NCI-H460 (cell line): Measurements from ENCODE around the gene PDGFA. TPM values are rescaled to one million over a fixed set of nuclear protein-coding genes. Genes with fewer than 3 reads are reported as not detected.

Experiments used
- DNase-seq: peaks from one replicate; pipeline ENCODE4 v3.0.0-alpha.2; 2016; ENCODE audit warnings: low read depth; ENCODE audit errors: extremely low read depth
- total RNA-seq: library from RNA; depleted of rRNA; stranded (reverse); fragments of >200 nt; shearing (Covaris generic); gene quantifications from 2 replicates; pipeline ENCODE4 v1.2.3, GENCODE V29; 2014

Gene PDGFA
- total RNA-seq, 1 experiment from 2014 or later = 20.3 TPM

DNA sequence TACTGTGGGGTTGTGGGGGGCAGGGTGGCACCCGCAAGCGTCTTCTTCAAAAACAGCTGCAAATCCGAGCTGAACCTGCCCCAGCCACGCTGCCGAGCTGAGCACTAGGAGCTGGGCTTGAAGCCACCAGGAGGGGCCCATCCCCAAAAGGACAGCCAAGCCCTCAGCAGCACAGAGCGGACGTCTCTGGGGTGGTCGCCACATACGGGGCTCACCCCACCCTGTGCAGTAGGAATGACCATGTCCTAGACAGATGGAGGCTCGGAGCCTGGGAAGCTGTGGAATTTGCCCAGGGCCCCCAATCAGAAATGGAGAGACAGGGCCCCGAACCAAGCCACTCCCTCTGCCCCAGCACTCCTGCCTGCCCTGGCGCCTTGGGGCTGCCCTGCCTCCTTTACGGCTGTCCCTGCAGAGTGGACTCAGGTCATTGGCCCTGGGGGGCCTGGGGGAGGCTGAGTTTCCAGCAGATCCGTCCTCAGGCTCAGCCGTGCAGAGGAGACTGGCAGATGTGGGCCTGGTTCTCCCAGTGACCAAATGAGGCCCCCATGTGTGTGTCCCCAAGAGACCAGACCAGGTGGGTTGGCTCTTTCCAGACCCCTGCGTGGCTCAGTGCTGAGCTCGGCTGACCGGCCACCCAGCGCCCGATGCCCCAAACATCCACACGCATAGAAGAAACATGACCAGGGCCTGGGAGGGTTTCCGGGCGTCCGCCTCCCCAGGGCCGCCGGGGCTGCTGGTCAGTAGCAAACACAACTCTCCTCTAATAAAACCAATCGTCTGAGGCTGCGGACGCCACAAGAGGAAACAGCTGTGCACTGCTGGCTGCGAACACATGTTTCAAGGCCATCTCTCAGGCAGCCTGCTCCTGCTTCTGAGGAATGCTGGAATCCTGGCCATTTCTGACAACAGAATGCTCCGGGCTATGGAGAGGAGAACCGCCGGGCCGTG is 54.9 kb downstream of the PDGFA start:
- DNase-seq = no peak

DNA sequence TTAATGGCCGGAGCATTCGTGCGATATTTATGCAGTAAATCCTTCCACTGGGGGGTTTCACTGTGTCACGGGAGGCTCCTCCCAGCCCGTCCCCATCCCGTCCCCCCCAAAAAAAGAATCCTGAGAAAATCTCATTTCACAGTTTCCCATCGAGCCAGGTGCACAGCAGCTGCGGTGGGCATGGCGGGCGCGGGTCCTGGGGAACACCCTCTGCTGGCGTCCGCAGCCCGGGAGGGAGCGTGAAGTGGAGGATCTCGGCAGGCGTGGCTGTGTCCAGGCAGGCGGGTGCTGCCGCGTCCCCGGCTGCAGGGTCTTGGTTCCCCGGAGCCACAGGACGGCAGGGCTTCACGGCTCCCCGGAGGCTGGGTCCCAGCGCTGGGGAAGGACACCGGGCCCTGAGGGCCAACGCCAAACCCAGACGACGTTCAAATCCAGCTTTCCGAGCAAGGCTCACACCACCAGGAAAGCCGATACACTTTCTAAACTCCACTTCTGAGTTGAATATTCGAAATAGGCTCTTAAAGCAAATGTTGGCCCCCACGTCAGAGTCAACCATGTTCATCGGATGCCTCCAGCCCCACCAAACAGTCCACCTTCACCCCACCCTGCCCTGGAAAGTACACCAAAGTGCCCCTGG is 55.7 kb downstream of the PDGFA start:
- no peak for DNase-seq

DNA sequence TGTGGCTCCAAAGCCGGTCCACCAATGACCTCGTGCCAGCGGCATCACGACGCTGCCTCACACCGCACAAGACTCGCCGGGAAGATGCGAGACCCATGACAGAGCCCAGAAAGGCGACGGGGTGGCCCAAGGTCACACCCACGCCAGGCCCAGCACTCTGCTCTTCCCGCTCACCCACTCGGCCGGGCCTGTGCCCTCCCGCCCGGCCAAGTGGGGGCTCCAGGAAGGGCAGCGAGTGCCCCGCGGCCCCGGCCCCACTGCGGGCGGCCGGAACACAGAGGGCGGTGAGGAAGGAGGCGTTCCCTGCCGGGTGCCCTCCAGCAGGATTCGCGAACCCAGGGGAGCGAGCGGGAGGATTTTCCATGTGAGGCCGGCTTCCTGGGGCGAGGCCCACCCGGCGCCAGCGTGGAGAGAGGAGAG is 56.3 kb downstream of the PDGFA start:
- DNase-seq = no peak

- DNase-seq = no peak
Measured at GRCh38 chr7:462173-463103, 57.2 kb downstream of the PDGFA start.

DNA sequence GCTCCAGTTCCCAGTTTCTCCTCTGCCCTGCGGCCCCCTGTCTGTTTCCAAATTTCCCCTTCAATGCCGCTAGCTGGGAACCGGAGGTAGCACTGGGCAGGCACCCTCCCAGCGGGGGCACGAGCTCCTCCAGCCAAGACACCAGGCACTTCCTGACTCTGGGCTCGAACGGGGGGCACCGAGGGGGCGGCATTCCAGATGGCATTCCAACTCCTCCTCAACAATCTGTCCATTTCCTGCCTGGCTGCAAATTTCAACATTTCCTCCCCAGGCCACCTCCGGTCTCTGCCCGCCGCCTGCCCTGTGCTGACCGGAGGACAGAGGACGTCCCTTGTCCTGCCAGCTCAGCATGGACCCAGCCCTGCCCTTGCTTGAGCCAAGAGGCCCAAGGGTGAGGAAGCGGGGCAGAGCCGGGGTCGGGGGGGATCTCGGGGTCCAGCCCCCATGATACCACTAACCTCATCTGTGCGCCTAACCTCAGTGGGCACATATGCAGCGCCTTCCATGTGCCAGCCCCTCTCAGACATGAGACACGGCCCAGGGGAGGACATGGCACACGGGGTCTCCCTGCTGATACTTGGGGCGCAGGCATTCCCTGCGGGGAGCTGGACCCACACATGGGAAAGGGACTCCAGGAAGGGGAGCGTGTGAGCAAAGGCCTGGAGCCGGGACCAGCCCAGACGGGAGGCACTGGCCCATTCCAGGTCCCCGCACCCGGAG is 58.0 kb downstream of the PDGFA start:
- DNase-seq = no peak

DNA sequence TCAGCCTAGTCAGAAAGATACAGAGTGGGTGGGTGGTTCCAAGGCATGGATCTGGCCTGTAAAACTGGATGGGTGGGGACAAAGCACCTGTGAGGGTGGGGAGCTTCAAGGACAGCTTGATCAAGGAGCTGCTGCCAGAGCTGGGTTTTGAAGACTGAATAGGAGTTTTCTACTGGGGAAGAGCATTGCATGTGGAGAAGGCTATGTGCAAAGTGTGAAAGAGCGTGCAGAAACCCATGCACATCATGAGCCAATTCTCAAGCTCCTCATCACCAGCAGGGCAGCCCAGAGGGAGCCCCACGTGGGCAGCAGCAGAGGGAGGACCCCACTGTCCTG is 58.6 kb downstream of the PDGFA start:
- DNase-seq = no peak

- DNase-seq = no peak
Measured at GRCh38 chr7:460374-461116, 59.1 kb downstream of the PDGFA start.

GRCh38 chr7:459584-460373 is 59.9 kb downstream of the PDGFA start:
- DNase-seq = no peak

DNA sequence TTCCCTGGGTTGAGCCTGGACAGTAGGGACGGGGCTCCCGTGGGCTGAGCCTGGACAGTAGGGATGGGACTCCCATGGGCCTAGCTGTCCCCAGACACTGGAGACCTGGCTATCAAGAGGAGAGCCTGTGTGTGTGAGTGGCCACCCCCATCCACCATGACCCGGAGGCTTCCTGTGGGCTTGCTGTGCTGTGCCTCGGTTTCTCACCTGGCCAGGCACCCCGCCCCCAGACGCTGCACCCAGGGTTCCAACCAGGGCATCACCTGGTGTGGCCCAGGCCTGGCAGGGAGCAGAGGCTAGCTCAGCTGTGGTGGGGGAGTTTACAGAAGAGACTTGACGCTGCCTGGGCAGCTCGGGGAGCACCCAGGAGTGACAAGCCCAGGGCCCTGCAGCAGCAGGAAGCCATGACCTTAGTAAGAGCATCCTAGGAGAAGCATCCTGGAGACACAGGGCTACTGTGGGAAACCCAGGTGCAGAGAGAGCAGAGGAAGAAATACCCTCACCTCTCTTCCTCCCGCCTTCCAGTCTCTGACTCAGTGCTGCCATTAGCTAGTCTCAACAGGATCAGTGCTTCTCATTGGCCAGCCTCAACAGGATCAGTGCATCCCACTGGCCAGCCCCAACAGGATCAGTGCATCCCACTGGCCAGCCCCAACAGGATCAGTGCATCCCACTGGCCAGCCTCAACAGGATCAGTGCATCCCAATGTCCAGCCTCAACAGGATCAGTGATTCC is 61.0 kb downstream of the PDGFA start:
- no peak for DNase-seq

DNA sequence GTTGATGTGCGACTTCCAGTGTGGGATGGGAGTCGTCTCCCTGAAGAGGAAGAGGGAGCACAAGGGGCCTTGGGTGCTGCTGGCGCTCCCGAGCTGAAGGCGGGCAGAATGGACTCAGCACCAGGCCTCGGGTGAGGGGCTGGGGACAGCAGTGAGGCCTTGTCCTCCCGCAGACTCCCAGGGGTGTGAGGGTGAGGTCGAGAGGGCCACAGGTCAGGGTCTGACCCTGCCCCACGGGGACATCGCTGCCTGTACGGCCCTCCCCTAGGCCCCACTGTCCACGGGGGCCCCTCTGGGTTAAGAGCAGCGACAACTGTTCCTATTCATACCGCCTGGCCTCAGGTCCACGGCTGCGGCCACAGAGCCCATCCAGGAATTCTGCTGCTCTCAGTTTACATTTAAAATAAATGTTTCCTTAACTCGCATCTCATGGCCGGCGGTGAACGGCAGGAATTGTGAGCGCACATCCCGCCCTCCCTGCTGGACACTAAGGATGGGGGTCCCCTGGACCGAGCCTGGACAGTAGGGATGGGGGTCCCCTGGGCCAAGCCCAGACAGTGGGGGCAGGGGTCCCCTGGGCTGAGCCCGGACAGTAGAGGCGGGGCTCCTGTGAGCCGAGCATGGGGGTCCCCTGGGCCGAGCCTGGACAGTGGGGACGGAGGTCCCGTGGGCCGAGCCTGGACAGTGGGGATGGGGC is 61.7 kb downstream of the PDGFA start:
- DNase-seq = no peak

GRCh38 chr7:455110-455928 is 64.3 kb downstream of the PDGFA start:
- no peak for DNase-seq

GRCh38 chr7:454356-455109 is 65.1 kb downstream of the PDGFA start:
- DNase-seq = no peak

- DNase-seq = no peak
Measured at GRCh38 chr7:453597-454306, 65.9 kb downstream of the PDGFA start.

DNA sequence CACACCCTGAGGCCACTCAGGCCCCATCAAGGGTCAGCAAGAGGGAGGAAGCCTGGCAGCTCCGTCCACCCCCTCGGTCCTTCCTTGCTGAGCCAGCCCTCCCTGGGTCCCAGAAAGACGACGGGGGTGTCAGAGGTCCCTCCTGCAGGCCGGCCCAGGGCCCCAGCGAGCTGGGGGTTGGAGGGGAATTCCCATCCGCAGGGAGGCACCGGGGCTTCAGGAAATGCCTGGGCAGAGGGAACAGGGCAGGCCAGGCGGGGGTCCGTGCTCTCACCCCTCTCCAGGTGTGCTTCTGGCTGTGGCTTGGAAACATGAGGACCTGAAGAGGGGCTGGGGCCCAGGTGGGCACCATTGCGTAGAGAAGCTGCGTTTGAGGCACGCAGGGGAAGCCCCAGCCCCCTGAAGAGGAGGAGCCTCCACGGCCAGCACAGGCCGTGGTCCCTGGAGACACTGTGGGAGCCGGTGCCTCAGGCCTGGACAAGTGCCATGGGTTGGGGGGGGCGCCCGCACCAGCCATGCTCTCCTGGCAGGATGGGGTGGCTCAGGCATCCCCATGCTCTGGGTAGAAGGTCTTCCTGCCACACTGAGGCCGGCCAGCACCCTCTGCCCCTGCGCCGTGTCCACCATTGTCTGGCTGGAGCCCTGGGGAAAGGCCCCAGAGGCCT is 66.7 kb downstream of the PDGFA start:
- no peak for DNase-seq

DNA sequence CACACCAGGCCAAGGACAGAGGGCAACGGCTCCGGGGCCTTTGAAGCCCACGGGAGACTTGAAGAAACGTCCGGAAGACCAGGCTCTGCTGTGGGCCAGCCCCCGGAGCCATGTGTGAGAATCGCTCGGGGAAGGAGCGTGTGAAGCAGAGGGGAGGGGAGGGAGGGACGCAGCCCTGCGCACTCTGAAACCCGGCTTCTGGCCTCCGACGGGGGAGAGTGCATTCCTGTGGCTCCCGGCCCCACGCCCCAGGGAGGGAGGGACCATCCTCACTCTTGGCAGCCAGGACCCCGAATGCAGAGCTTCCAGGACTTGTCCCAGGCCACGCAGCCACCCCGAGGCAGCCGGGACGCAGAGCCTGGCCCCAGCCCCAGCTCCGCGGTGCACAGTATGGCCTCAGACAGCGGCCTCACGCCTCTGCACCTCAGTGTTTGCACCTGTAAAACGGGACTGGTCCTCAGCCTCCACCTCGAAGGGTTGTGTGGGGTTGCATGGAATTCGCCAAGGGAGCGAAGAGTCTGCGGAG is 67.4 kb downstream of the PDGFA start:
- no peak for DNase-seq
